ENCODE data around the gene MRPL47. TPM values are rescaled to one million over a fixed set of nuclear protein-coding genes. Genes with fewer than 3 reads are reported as not detected.

Gene MRPL47
- total and polyA plus RNA-seq, 9 of the 15 experiments (the other 6 are each of a cell fraction or from before 2014, with no cell fraction given) = 101 to 437 (median 141) TPM

DNA sequence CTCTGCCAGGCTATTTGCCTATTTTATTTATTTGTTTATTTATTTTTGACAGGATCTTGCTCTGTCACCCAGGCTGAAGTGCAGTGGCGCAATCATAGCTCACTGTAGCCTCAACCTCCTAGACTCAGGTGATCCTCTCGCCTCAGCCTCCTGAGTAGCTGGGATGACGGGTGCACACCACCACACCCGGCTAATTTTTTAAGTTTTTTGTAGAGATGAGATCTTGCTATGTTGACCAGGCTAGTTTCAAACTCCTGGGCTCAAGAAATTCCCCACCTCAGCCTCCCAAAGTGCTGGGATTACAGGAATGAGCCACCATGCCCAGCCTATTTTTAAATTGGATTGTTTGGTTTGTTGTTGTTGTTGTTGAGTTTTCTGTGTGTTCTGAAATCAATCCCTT is 5.6 kb upstream of the MRPL47 start:
- ChIA-PET CTCF (ENCODE audit: low intra/inter-chr PET ratio) (no interaction called here), POLR2A (no interaction called here)
- no peak for ATAC-seq
- FAIRE-seq = no peak
- Histone ChIP-seq H3K27ac (ENCODE audit: extremely low read depth, low read depth, low read length) (no peak overlapping the region), H3K36me3 (ENCODE audit: control insufficient read depth, insufficient read depth, low read length) (peaks cover 65% of the 10 kb centered on the region), H3K79me2 (ENCODE audit: control insufficient read depth, insufficient read depth, low read length) (peaks cover 86% of the 10 kb centered on the region), H2AFZ (ENCODE audit: low read depth, low read length) (no peak overlapping the region), H3K9me1 (ENCODE audit: control insufficient read depth, insufficient read depth, low read length) (no peaks in the 10 kb centered on the region), H3K27me3 (ENCODE audit: control insufficient read depth in 2 of 2, insufficient read depth in 2 of 2, low read length in 2 of 2) (no peaks in the 10 kb centered on the region), H3K9me3 (replicated peaks; ENCODE audit: control insufficient read depth, insufficient read depth, low read depth, low read length) (no peaks in the 10 kb centered on the region), H3K4me1 (replicated peaks in 1 of 2; ENCODE audit: control insufficient read depth in 2 of 2, insufficient read depth in 2 of 2, low read length in 2 of 2) (peaks cover 11 to 51% of the 10 kb centered on the region in 2 experiments; a peak in 4 of 5 replicates), H4K20me1 (replicated peaks; ENCODE audit: control insufficient read depth, insufficient read depth, low read length) (no peaks in the 10 kb centered on the region), H3K9ac (ENCODE audit: insufficient read depth in 1 of 2, low read depth in 2 of 2, low read length in 2 of 2) (no peak overlapping the region), H3K4me2 (ENCODE audit: insufficient read depth, low read length) (no peak overlapping the region), H3K4me3 (no peak overlapping the region)
- in situ Hi-C loops (cut with MboI) = no loop called here
- DNase-seq (ENCODE audit: extremely low read depth in 1 of 4, low spot score in 3 of 4) = no peak
- TF ChIP-seq ATF1 (CRISPR knock-in tag; IDR thresholded peaks at IDR 0.05) (no peak), ATF1 (tag; IDR thresholded peaks at IDR 0.05) (no peak), ETV5 (CRISPR knock-in tag; IDR thresholded peaks at IDR 0.05; ENCODE audit: low read depth) (no peak), LCOR (CRISPR knock-in tag; IDR thresholded peaks at IDR 0.05) (no peak), HDAC2 (IDR thresholded peaks at IDR 0.05) (no peak)
- WGBS (ENCODE audit: insufficient coverage, low coverage, missing lambda C conversion rate) = 94% methylated on average over 4 of the region's 4 CpGs
- BruUV-seq (replicated peaks) = no TSS peak
- intact Hi-C loops (cut with micrococcal nuclease) = no loop called here

DNA sequence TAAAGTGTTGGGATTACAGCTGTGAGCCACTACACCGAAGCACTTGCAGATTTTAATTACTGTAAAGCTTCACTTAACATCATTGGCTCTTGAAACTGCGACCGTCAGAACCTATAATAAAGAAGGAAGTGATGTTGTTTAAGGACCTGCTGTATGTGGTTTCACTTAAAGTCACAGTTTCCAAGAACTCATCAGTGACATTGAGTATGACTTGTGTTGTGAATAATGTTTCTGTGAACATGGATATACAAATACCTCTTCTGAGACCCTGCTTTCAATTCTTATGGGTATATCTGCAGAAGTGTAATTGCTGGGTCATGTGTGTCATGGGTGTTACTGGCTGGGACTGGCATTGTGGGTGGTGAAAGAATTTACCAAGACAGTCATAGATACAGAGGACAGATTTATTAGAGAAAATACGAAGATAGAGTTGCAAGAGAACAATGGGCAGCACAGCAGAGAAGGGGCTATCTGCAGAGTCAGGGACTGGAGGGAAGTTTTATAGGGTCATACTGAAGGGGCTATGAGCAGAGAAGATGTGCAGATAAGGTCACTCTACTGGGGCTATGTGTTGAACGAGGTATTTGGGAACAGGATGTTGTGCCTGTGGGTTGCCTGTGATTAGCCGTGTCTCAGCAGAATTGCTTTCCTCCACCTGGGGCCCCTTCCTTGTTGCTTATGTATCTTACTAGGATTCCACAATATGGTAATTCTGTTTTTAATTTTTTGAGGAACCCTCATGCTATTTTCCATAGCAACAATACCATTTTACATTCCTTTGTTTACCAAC is 4.7 kb upstream of the MRPL47 start:
- peak overlapping the region; percentile 44; the same call in 2 of the 3 replicates for H3K27ac ChIP-seq (ENCODE audit: extremely low read depth, low read depth, low read length)
- H3K36me3 ChIP-seq (ENCODE audit: control insufficient read depth, insufficient read depth, low read length) = peaks cover 65% of the 10 kb centered on the region
- CTCF ChIA-PET (ENCODE audit: low intra/inter-chr PET ratio) = no interaction called here
- no peaks in the 10 kb centered on the region for H3K9me3 ChIP-seq (replicated peaks; ENCODE audit: control insufficient read depth, insufficient read depth, low read depth, low read length)
- no peak overlapping the region for H3K9ac ChIP-seq (ENCODE audit: insufficient read depth in 1 of 2, low read depth in 2 of 2, low read length in 2 of 2)
- H3K4me2 ChIP-seq (ENCODE audit: insufficient read depth, low read length) = peak overlapping the region; percentile 45
- intact Hi-C loops (cut with micrococcal nuclease) (no loop called here), in situ Hi-C loops (cut with MboI) (no loop called here)
- FAIRE-seq (no peak), ATAC-seq (peak; percentile 5; the same call in 2 of the 3 replicates), DNase-seq (ENCODE audit: extremely low read depth in 1 of 4, low spot score in 3 of 4) (peak in 1 of 4 experiments; percentile 38)
- no peaks in the 10 kb centered on the region for H3K9me1 ChIP-seq (ENCODE audit: control insufficient read depth, insufficient read depth, low read length)
- peaks cover 11 to 44% of the 10 kb centered on the region in 2 experiments; a peak in 4 of 5 replicates for H3K4me1 ChIP-seq (replicated peaks in 1 of 2; ENCODE audit: control insufficient read depth in 2 of 2, insufficient read depth in 2 of 2, low read length in 2 of 2)
- H2AFZ ChIP-seq (ENCODE audit: low read depth, low read length) = no peak overlapping the region
- POLR2A ChIA-PET = no interaction called here
- H3K79me2 ChIP-seq (ENCODE audit: control insufficient read depth, insufficient read depth, low read length) = peaks cover 90% of the 10 kb centered on the region
- 8% methylated on average over 6 of the region's 6 CpGs for WGBS (ENCODE audit: insufficient coverage, low coverage, missing lambda C conversion rate)
- H3K27me3 ChIP-seq (ENCODE audit: control insufficient read depth in 2 of 2, insufficient read depth in 2 of 2, low read length in 2 of 2) = no peaks in the 10 kb centered on the region
- BruUV-seq (replicated peaks) = no TSS peak
- no peak overlapping the region for H3K4me3 ChIP-seq
- no peaks in the 10 kb centered on the region for H4K20me1 ChIP-seq (replicated peaks; ENCODE audit: control insufficient read depth, insufficient read depth, low read length)
- TF ChIP-seq KDM1A (IDR thresholded peaks at IDR 0.05) = no peak
- no peak for TF ChIP-seq MITF (IDR thresholded peaks at IDR 0.05)
- TF ChIP-seq RFX1 (IDR thresholded peaks at IDR 0.05) = no peak
- TF ChIP-seq, protein P1, sequence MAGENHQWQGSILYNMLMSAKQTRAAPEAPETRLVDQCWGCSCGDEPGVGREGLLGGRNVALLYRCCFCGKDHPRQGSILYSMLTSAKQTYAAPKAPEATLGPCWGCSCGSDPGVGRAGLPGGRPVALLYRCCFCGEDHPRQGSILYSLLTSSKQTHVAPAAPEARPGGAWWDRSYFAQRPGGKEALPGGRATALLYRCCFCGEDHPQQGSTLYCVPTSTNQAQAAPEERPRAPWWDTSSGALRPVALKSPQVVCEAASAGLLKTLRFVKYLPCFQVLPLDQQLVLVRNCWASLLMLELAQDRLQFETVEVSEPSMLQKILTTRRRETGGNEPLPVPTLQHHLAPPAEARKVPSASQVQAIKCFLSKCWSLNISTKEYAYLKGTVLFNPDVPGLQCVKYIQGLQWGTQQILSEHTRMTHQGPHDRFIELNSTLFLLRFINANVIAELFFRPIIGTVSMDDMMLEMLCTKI (IDR thresholded peaks at IDR 0.05; ENCODE audit: partially characterized antibody) = no peak
- peak; percentile 71; the same call in 1 of the 2 replicates for TF ChIP-seq ZFP91 (CRISPR knock-in tag; IDR thresholded peaks at IDR 0.05)
- TF ChIP-seq ZBTB17 (CRISPR knock-in tag; IDR thresholded peaks at IDR 0.05) = no peak
- no peak for TF ChIP-seq ZNF507 (tag; conservative IDR thresholded peaks at IDR 0.05)
- TF ChIP-seq EHMT2 (IDR thresholded peaks at IDR 0.05) = no peak
